Activated CD4-positive, alpha-beta T cell treated with anti-CD3 and anti-CD28 coated beads for 48 hours (primary cell): ENCODE data around the gene SERPINF2.
"Not testable (repeated sequence)": the region's sequence is repeated elsewhere in the genome, so short reads cannot be mapped to it uniquely, and the experiment has no call there.

Source experiments
- DNase-seq: peaks from one replicate; pipeline ENCODE4 v3.0.0-alpha.2; 2020

The SERPINF2 gene

DNA sequence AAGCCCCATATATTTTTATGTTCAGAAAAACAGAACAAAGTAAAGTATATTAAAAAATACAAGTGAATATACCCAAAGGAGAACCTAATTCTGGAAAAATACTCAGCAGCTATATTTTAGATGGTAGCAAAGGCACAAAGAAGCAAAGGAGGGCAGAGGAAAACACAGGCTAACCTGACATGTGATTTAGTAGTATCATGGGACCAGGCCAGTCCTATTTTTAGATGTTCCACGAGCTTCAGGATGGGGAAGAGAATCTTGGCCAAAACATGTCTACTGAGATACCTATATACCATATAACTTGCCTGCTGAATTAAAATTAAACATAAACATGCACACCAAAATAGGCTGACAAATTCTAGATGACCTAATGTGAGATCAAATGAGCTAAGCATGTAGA lies 54.1 kb downstream of the SERPINF2 start:
- no peak for DNase-seq

GRCh38 chr17:1797323-1797722 lies 54.7 kb downstream of the SERPINF2 start:
- no peak for DNase-seq

DNA sequence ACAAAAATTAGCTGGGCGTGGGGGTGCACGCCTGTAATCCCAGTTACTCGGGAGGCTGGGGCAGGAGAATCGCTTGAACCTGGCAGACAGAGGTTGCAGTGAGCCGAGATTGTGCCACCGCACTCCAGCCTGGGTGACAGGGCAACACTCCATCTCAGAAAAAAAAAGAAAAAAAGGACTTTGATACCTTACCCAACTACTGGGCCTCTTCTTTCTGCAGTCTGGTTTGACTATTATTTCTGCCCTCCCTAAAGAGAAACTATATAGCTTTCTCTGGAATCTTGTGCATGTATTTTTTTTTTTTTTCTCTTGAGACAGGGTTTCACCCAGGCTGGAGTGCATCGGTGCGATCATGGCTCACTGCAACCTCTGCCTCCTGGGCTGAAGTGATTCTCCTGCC lies 55.2 kb downstream of the SERPINF2 start:
- DNase-seq, result not testable (repeated sequence)

GRCh38 chr17:1800240-1800639 lies 57.6 kb downstream of the SERPINF2 start:
- DNase-seq, result no peak

GRCh38 chr17:1800712-1801111 lies 58.0 kb downstream of the SERPINF2 start:
- no peak for DNase-seq

DNA sequence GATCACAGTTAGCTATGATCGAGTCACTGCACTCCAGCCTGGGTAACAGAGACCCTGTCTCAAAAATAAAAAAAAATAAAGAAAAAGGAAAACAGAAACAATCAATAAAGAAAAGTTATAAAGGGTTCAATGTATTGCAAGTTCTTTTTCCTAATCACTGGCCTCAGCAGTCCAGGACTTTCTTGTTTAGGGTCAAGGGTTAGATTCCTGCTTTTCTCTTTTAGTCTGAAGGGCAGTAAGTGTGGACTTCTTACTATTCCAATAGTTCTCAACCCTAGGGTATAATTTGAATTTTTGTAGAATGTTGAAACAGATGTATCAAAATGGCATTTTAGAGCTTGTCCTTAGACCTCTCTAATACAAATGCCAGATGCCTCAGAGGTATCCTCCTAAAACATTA lies 59.8 kb downstream of the SERPINF2 start:
- DNase-seq, result no peak

- no peak for DNase-seq
Observed at GRCh38 chr17:1803280-1803679, 60.6 kb downstream of the SERPINF2 start.
